Stomach (tissue), 4 donors: ENCODE measurements around the gene TANGO6.

Source experiments
- EP300 ChIP-seq: sonication (generic); formaldehyde crosslinking; IDR thresholded peaks from one replicate; pipeline ENCODE4 v1.6.1; 2017; ENCODE audit warnings: antibody characterized with exemption
- POLR2A ChIP-seq, 4 donors: fragments of 450-650 bp; IDR thresholded peaks; one replicate each; pipeline ENCODE4 v1.6.1; 2016; ENCODE audit warnings: antibody characterized with exemption in 4 of 4, control low read depth in 2 of 4, mild to moderate bottlenecking in 1 of 4, moderate library complexity in 1 of 4
- POLR2AphosphoS5 ChIP-seq, 3 donors: sonication (generic); formaldehyde crosslinking; IDR thresholded peaks; one replicate each; pipeline ENCODE4 v1.6.1; 2016; ENCODE audit warnings: antibody characterized with exemption in 3 of 3
- TF ChIP-seq, protein P1 (sequence below), 7 experiments: fragments of 450-650 bp in 4 of 7; fragments of 200-600 bp in 3 of 7; sonication (generic) in 3 of 7; IDR thresholded peaks; one replicate each; pipeline ENCODE4 v1.5.1; 2016 to 2019; ENCODE audit warnings: antibody characterized with exemption in 7 of 7, control low read depth in 2 of 7, mild to moderate bottlenecking in 1 of 7

DNA sequence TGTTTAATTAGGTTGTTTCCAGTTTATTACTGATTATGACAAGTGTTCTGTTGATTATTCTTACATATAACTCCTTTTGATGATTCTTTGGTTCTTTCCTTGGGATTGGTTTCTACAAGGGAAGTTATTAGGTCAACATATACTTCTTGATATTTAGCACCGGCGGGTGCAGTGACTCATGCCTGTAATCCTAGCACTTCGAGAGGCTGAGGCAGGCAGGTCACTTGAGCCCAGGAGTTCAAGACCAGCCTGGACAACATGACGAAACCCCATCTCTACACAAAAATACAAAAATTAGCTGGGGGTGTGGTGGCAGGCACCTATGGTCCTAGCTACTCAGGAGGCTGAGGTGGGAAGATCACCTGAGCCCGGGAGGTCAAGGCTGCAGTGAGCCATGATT lies 141.9 kb downstream of the TANGO6 start:
- TF ChIP-seq, protein P1, sequence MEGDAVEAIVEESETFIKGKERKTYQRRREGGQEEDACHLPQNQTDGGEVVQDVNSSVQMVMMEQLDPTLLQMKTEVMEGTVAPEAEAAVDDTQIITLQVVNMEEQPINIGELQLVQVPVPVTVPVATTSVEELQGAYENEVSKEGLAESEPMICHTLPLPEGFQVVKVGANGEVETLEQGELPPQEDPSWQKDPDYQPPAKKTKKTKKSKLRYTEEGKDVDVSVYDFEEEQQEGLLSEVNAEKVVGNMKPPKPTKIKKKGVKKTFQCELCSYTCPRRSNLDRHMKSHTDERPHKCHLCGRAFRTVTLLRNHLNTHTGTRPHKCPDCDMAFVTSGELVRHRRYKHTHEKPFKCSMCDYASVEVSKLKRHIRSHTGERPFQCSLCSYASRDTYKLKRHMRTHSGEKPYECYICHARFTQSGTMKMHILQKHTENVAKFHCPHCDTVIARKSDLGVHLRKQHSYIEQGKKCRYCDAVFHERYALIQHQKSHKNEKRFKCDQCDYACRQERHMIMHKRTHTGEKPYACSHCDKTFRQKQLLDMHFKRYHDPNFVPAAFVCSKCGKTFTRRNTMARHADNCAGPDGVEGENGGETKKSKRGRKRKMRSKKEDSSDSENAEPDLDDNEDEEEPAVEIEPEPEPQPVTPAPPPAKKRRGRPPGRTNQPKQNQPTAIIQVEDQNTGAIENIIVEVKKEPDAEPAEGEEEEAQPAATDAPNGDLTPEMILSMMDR (IDR thresholded peaks at IDR 0.05): no peak
- TF ChIP-seq POLR2A (IDR thresholded peaks at IDR 0.05) (no peak), POLR2AphosphoS5 (IDR thresholded peaks at IDR 0.05) (no peak), EP300 (no peak)
